ENCODE data around the gene KRTAP6-1. TPM values are rescaled to one million over a fixed set of nuclear protein-coding genes. Genes with fewer than 3 reads are reported as not detected.

Gene KRTAP6-1
- total and polyA plus RNA-seq, 2 of the 4 experiments (the other 2 are of a cell fraction): not detected

- dilution Hi-C loops (cut with HindIII; ENCODE audit: low sequenced_read_pairs, unreplicated experiment) (no loop called here), intact Hi-C loops (cut with micrococcal nuclease) (no loop called here), in situ Hi-C loops (cut with MboI; ENCODE audit: low sequenced_read_pairs) (no loop called here)
- H3K18ac ChIP-seq (ENCODE audit: low read depth, low read length): no peak overlapping the region
- H2BK5ac ChIP-seq (ENCODE audit: low read depth, low read length, poor library complexity, severe bottlenecking): no peak overlapping the region
- H3K14ac ChIP-seq (replicated peaks; ENCODE audit: low read depth, low read length): no peak overlapping the region
- BruUV-seq (replicated peaks): no TSS peak
- H2BK15ac ChIP-seq (ENCODE audit: low read depth, low read length): no peak overlapping the region
- H2AFZ ChIP-seq (replicated peaks; ENCODE audit: low read length, poor library complexity): no peak overlapping the region
- no peak overlapping the region for H3K27ac ChIP-seq (ENCODE audit: insufficient read depth, low read length)
- H3K4me1 ChIP-seq (ENCODE audit: control insufficient read depth, insufficient read depth, low read length): no peaks in the 10 kb centered on the region
- no peak for DNase-seq
- H2BK20ac ChIP-seq (ENCODE audit: low read depth, low read length): no peak overlapping the region
- H3K9ac ChIP-seq (ENCODE audit: low read depth, low read length): no peak overlapping the region
- no peak overlapping the region for H2AK9ac ChIP-seq (replicated peaks; ENCODE audit: low read depth, low read length, poor library complexity)
- ATAC-seq (ENCODE audit: low read depth): no peak
- no CpG with 5 or more reads among the region's 1 CpG for WGBS, 2 experiments (ENCODE audit: extremely low coverage in 2 of 2, insufficient read length in 1 of 2)
- H4K8ac ChIP-seq (ENCODE audit: low read depth in 2 of 2, low read length in 2 of 2): no peak overlapping the region
- H3K79me1 ChIP-seq (ENCODE audit: low read depth in 1 of 2, low read length in 2 of 2): no peaks in the 10 kb centered on the region
- CTCF ChIA-PET: no interaction called here
- TF ChIP-seq RAD21 (IDR thresholded peaks at IDR 0.05; ENCODE audit: low read length): no peak
- TF ChIP-seq MXI1 (IDR thresholded peaks at IDR 0.05; ENCODE audit: borderline replicate concordance, low read depth, low read length): no peak
- no peak for TF ChIP-seq MAZ (IDR thresholded peaks at IDR 0.05; ENCODE audit: borderline replicate concordance, low read depth, low read length)
- no peak overlapping the region for H3K23ac ChIP-seq (ENCODE audit: low read depth, low read length)
- no peak overlapping the region for H4K91ac ChIP-seq (ENCODE audit: insufficient read depth, low read depth, low read length)
- POLR2A ChIA-PET (ENCODE audit: unreplicated experiment): no interaction called here
- H2AK5ac ChIP-seq (ENCODE audit: low read depth, low read length): no peak overlapping the region
- H3K4me2 ChIP-seq (ENCODE audit: low read depth, low read length): no peak overlapping the region
- no peaks in the 10 kb centered on the region for H4K20me1 ChIP-seq (ENCODE audit: insufficient read depth, low read length)
- H2BK120ac ChIP-seq (ENCODE audit: low read depth, low read length): no peak overlapping the region
- H4K5ac ChIP-seq (ENCODE audit: low read depth, low read length): no peak overlapping the region
- no peaks in the 10 kb centered on the region for H3K27me3 ChIP-seq (ENCODE audit: control insufficient read depth, insufficient read depth, low read length)
- peaks cover 18% of the 10 kb centered on the region for H3K9me3 ChIP-seq (ENCODE audit: control insufficient read depth, insufficient read depth, low read length)
- no peak overlapping the region for H3K4me3 ChIP-seq (ENCODE audit: insufficient read depth, low read depth, low read length)
- H3K9me1 ChIP-seq (ENCODE audit: insufficient read depth, low read length): no peaks in the 10 kb centered on the region
- no peak overlapping the region for H3K4ac ChIP-seq (ENCODE audit: low read depth, low read length)
- no peaks in the 10 kb centered on the region for H3K36me3 ChIP-seq (ENCODE audit: control insufficient read depth, insufficient read depth, low read length)
- no peak overlapping the region for H3K56ac ChIP-seq (ENCODE audit: extremely low read depth, insufficient read depth, low read length)
Measured at GRCh38 chr21:30629200-30629599, 15.5 kb upstream of the KRTAP6-1 start.
